C4-2B (cell line): ENCODE results near the gene RNF40.

Experiments used
- H3K27ac ChIP-seq: fragments of 450-650 bp; 2 replicates; pipeline ENCODE4 v1.5.1; 2017
- CTCF ChIP-seq: fragments of 450-650 bp; conservative IDR thresholded peaks from 2 replicates; pipeline ENCODE4 v1.5.1; 2017; ENCODE audit warnings: mild to moderate bottlenecking
- ZFX ChIP-seq: fragments of 450-650 bp; IDR thresholded peaks from 2 replicates; pipeline ENCODE4 v1.6.1; 2017

Gene RNF40

GRCh38 chr16:30744183-30744582 lies 17.9 kb upstream of the RNF40 start:
- H3K27ac ChIP-seq, result no peak overlapping the region
- TF ChIP-seq CTCF (no peak), ZFX (no peak)

GRCh38 chr16:30745082-30745481 lies 17.0 kb upstream of the RNF40 start:
- H3K27ac ChIP-seq, result no peak overlapping the region
- TF ChIP-seq CTCF (no peak), ZFX (no peak)

GRCh38 chr16:30746638-30747175 lies 15.4 kb upstream of the RNF40 start:
- no peak overlapping the region for H3K27ac ChIP-seq
- TF ChIP-seq CTCF (no peak), ZFX (no peak)

- no peak for TF ChIP-seq CTCF
- no peak for TF ChIP-seq ZFX
Observed at GRCh38 chr16:30747331-30747730, 14.8 kb upstream of the RNF40 start.

GRCh38 chr16:30747799-30748633 lies 14.1 kb upstream of the RNF40 start, which contains the start of gene PHKG2:
PHKG2 (plus strand) TSS chr16:30748425; CDS start chr16:30748821, 396 bp downstream.
- H3K27ac ChIP-seq, result peak within 1 kb of the TSS; percentile 78
- TF ChIP-seq ZFX (no peak), CTCF (no peak)

More at GRCh38 chr16:30747331-30747730, 14.8 kb upstream of the RNF40 start:
- peak overlapping the region; percentile 78 for H3K27ac ChIP-seq

GRCh38 chr16:30748634-30749445 lies 13.3 kb upstream of the RNF40 start:
- TF ChIP-seq CTCF, result no peak
- TF ChIP-seq ZFX, result no peak
- H3K27ac ChIP-seq, result peak overlapping the region; percentile 78

- H3K27ac ChIP-seq, result no peak overlapping the region
- TF ChIP-seq CTCF, result no peak
- no peak for TF ChIP-seq ZFX
Observed at GRCh38 chr16:30750201-30750600, 11.9 kb upstream of the RNF40 start.
